GM19452 (cell line): ENCODE results near the gene DPAGT1.

Experiments
- ATAC-seq: cut with Tn5 transposase; IDR thresholded peaks from one replicate; pipeline ENCODE4 v1.9.1; 2021; ENCODE audit not compliant: unreplicated experiment

DPAGT1 gene

DNA sequence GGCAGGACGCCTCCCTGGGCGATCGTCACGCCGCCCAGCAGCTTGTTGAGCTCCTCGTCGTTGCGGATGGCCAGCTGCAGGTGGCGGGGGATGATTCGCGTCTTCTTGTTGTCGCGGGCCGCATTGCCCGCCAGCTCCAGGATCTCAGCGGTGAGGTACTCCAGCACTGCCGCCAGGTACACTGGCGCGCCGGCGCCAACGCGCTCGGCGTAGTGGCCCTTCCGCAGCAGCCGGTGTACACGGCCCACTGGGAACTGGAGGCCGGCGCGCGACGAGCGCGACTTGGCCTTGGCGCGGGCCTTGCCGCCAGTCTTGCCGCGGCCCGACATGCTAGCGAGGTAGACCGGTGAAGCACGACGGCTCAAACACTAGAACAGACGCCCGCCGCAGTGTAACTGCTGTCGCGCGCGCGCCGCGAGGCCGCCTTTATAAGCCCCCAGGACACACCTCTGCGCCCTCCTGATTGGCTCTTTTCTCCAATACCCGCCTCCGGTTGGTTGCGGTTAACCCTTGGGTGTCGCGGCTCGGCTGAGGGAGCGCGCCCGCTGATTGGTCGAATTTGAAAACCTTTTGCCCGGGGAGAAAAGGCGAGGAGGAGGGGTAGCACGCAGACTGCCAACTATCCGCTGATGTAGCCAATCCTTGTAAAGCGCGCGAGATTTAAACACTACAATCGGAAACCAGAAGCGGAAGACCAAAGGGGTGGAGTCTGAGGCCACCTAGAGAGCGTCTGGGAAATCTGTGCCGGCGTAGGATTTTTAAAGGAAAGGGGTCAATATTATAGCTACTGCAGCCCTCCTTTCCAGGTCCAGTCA is 6.4 kb downstream of the DPAGT1 start:
- peak; percentile 81 for ATAC-seq

DNA sequence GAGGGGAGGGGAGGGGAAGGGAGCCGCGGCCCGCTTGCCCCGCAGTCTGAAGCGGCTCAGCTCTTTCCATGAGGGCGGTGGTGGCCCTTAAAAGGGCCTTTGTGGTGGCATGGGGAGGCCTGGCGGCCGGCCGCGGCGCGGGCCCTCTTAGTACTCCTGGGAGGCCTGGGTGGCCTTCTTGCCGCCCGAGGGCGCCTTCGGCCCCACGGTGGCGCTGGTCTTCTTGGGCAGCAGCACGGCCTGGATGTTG is 6.9 kb downstream of the DPAGT1 start:
- peak; percentile 38 for ATAC-seq

DNA sequence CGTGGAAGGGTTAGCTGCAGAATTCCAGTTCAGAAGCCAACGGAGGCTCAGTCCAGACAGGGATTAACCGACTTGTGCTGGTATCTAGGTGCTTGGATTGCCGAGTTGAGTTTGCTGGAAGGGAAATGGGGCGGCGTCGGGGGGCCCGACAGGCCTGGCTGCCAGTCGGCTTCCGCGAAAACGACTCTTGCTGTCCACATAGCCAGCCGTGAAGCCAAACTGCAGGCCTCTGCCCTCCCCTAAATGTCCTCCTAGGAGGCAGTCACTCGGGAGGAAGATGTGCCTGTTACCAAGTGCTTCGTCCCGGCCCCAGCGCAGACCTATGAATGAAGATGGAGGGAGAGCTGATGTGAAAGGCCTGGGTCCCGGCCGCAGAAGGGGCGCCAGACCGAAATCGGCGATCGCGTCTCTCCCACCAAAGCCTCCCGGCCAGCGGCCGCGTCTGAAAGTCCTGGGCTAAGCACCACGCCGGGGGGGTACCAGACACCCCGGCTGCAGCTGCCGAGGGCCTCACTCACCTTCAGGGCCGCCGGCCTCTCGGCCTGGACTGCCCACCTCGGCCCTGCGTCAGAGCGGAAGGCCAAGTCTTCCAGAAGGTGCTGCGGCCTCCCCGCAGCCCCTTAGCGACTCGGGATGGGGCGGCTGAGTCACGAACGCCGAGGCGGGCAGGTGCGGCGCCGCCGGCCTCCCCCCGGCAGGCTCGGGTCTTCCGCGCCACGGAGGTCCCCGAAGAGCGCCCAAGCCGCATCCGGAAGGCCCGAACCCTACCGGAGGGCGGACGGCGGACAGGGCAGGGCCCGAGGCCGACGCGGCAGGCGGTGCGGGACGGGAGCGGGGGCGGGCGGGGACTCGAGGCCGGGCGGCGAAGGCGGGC is 7.5 kb downstream of the DPAGT1 start:
- no peak for ATAC-seq

DNA sequence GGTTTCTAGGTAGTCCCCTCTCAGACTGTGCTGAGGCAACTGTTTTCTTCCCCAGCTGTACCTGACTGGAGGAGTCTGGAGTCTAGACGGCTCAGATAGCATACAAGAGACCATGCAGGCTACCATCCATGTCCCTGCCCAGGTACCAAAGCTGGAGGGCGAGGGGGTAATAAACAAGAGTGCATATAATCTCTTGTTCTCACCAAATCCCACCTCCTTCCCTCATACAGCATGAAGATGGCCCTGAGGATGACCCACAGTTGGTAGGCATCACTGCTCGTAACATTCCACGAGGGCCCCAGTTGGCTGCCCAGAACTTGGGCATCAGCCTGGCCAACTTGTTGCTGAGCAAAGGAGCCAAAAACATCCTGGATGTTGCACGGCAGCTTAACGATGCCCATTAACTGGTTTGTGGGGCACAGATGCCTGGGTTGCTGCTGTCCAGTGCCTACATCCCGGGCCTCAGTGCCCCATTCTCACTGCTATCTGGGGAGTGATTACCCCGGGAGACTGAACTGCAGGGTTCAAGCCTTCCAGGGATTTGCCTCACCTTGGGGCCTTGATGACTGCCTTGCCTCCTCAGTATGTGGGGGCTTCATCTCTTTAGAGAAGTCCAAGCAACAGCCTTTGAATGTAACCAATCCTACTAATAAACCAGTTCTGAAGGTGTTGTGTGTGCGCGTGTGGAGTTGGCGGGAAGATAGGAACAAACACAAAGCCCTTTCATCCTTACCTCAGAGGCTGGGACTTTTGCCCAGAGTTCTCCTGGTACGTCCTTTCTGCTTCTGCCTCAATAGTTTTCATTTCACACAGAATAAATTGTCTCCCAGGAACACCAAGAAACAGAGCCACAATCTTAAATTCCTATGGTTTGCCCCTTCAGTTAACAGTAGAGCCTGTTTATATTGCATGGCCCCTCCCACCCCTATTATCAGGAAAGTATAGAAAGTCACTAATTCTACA is 8.5 kb downstream of the DPAGT1 start:
- ATAC-seq, result no peak

DNA sequence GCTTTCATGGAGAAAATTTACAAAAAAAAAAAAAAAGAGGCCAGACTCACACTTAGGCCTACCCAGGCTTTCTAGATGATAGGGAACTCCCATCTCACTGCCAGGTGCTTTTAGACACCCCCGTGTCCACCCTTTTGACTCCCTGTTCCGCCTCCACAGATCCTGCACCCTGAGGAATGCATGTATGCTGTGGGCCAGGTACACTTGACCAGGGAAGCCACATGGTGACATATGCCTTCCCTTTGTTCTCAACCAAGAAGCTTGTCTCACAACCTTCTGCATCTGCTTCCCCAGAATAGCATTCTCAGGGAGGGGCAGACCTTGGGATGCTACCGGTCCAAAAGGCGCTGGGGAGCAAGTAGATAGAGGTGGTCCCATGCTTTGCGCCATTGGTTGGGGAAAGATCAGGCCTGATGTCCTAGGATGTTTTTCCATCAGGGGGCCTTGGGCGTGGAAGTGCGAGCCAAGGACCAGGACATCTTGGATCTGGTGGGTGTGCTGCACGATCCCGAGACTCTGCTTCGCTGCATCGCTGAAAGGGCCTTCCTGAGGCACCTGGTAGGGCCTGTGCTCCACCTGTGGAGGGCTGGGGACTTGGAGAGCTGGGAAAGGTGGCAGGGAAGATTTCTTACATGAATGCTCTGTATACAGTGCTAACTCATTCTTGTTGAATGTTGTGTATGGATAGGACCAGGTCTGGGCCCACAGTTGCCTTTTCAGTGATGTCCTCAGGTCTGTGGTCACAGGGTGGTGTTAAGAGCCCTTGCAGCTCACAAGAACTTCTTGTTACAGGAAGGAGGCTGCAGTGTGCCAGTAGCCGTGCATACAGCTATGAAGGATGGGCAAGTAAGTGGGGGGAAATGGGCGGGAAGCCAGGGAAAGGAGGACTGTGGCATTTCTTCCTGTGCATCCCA is 9.4 kb downstream of the DPAGT1 start:
- no peak for ATAC-seq

DNA sequence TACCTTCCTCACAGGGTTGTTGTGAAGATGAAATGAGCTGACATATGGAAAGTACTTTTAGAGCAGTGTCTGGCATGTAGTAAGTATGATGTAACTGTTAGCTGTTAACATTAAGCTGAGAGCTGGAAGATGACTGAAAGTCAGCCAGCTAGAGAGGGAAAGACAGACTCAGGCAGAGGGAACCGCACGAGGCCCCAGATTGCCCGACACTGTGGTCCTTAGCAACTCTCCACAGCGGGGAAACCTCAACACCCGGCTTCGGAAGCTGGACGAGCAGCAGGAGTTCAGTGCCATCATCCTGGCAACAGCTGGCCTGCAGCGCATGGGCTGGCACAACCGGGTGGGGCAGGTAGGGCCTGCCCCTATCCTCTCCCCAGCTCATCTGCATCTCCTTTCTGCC is 10.5 kb downstream of the DPAGT1 start:
- ATAC-seq, result no peak

DNA sequence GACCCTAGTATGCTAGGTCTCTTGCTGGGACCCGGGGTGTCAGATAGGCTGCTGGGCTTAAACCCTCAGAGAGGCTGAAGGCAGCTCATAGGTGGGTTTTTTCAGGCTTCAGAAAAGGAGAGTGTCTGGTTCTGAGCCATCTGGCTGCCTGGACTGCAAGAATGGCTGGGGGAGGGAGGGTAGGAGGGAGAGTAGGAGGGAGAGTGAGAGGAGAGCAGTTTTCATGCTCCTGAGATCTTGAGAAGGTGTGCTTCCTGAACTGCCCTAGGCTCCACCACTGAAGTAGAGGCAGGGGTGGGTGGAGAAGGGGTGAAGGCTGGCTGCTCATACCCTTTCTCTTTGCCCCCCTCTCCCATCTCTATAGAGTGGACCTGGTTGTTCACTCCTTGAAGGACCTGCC is 12.3 kb downstream of the DPAGT1 start:
- no peak for ATAC-seq

DNA sequence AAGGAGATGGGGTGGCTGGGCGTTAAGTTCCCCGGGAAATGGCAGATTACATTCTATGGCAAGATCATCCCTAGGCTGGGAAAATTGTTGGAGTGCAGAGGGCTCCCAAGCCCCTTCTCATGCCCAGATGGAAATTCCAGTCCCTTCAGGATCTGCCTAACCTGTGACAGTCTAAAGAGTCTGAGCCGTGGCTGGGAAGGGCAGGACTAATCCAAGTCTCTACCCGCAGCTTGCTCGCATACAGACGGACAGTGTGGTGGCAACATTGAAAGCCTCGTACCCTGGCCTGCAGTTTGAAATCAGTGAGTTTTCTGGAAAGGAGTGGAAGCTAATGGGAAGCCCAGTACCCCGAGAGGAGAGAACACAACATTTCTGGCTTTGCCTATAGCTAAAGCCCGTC is 13.2 kb downstream of the DPAGT1 start:
- no peak for ATAC-seq

DNA sequence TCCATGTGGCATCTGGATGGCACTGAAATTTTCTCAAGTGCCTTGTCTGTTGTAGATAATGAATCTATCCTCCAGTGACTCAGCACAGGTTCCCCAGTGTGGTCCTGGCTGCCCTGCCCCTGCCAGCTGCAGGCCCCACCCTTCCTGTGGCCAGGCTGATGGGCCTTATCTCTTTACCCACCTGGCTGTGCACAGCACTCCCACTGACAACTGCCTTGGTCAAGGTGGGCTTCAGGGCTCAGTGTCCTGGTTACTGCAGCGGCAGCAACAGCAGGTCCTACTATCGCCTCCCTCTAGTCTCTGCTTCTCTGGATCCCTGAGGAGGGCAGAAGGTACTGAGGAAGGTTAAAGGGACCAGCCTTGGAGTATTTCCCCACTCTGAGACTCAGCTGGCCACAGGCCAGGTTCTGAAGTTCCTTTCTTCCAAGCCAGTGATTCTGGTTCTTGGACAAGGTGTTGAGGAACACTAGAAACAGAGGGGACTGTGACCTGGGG is 13.9 kb downstream of the DPAGT1 start:
- ATAC-seq, result no peak

DNA sequence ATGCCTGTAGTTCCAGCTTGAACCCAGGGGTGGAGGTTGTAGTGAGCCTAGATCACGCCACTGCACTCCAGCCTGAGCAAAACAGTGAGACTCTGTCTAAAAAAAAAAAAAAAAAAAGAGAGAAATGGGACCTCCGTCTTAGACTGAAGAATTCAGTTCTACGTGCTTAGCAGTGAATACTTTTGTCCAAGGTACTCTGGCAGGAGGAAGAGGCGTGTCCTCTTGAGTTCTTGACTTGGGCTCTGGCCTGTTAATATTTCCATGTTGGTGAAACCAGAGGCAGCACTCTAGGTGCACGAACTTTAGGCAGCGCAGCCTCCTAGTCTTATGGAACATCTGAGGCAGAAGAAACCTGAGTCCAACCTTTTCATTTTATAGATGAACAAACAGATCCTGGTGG is 14.5 kb downstream of the DPAGT1 start:
- ATAC-seq, result no peak

DNA sequence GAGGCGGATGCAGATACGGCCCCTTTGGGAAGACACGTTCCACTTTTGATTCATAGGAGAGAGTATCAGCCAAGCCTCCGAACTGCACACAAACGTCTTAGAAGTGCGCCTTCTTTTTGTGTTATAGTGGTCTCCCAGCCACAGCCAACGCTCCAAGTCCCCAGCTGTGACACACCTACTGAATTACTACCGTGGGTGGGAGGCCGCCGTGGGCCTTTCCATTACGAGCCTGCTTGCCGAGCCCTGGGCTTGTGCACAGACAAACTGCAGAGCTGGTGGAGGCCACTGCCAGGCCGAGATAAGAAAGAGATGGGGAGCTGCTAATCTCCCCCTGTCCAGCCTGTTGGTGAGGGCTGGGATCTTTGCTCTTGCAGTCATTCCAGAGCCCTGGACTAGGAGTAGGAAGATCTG is 16.2 kb downstream of the DPAGT1 start:
- ATAC-seq, result peak; percentile 28

DNA sequence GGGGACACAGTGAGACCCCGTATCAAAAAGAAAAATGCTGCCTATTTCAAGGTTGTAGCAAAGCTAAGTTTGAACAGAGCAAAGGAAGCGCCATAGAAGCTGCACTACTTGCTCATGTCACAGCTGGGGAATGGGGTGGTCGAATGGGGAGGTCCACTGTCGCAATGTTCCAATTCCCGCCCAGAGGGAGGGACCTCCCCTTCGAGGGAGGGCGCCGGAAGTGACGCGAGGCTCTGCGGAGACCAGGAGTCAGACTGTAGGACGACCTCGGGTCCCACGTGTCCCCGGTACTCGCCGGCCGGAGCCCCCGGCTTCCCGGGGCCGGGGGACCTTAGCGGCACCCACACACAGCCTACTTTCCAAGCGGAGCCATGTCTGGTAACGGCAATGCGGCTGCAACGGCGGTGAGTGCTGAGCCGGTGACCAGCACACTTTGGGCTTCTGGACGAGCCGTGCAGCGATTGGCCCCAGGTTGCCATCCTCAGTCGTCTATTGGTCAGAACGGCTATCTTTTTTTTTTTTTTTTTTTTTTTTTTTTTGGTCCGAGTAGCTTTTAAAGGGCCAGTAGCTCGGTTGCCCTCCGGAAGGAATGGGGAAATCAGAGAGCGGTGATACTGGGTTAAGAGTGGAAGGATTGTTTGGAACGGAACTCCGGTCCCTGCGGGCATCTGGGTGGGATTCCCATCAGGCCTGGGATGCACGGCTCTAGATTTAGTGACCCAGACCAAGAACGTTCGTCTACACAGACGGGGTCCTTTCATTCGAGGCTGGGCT is 16.8 kb downstream of the DPAGT1 start, which contains the start of gene HMBS:
Gene HMBS, plus strand, starts transcription at position 219 of the 774 bp plus-strand sequence. Its CDS starts 153 bp downstream, at position 372.
- peak; percentile 90 for ATAC-seq

DNA sequence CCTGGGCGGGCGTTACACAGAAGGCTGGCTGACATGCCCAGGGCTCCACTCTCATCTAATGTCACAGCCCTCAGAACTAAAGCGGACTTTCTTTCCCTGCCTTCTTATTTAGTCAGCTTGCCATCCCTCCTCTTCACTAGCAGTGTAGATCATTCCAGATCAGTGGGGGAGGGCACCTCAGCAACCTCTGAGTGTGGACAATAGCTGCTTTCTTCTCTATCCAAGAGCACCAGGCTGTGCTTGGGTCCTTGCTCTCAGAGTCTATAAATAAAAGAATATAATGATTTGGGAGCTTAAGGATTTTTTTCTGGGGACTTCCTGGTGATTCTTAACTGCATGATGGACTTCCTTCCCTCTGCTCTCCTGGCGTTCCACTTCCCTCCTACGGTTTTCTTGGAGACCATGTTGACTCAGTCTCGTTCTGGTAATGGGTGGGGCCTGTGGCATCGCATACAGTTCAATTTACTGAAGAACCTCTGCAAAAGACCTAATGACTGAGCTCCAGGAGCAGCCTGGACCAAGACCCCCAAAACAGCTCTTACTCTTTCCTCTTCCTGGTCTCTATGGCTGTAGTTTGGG is 19.9 kb downstream of the DPAGT1 start:
- no peak for ATAC-seq

DNA sequence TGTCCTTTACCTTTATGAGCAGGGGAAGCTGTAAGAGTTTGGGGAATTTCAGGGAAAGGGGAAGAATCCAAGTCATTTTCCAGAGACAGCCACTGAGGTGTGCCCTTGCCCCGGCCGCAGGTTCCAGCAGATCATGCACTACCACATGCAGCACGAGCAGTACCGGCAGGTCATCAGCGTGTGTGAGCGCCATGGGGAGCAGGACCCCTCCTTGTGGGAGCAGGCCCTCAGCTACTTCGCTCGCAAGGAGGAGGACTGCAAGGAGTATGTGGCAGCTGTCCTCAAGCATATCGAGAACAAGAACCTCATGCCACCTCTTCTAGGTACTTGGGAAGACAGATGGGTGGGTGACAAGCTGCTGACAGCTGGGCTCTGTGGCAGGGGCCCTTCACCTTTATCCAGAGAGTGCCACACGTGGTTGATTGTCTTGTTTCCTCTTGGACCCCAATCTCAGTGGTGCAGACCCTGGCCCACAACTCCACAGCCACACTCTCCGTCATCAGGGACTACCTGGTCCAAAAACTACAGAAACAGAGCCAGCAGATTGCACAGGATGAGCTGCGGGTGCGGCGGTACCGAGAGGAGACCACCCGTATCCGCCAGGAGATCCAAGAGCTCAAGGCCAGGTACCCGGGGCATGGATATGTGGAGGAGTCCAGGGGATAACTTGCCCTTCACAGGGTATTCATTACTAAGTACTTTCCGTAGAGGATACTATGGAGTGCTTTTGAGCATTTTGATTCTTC is 22.8 kb downstream of the DPAGT1 start:
- no peak for ATAC-seq

DNA sequence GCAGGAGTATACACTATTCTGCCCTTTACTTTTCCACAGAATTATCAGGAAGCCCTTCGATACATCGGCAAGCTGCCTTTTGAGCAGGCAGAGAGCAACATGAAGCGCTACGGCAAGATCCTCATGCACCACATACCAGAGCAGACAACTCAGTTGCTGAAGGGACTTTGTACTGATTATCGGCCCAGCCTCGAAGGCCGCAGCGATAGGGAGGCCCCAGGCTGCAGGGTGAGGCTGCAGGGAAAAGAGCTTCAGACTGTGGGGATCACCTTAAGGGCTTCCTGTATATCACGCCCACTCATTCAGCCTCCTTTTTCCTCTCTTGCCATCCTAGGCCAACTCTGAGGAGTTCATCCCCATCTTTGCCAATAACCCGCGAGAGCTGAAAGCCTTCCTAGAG is 23.8 kb downstream of the DPAGT1 start:
- ATAC-seq, result no peak

DNA sequence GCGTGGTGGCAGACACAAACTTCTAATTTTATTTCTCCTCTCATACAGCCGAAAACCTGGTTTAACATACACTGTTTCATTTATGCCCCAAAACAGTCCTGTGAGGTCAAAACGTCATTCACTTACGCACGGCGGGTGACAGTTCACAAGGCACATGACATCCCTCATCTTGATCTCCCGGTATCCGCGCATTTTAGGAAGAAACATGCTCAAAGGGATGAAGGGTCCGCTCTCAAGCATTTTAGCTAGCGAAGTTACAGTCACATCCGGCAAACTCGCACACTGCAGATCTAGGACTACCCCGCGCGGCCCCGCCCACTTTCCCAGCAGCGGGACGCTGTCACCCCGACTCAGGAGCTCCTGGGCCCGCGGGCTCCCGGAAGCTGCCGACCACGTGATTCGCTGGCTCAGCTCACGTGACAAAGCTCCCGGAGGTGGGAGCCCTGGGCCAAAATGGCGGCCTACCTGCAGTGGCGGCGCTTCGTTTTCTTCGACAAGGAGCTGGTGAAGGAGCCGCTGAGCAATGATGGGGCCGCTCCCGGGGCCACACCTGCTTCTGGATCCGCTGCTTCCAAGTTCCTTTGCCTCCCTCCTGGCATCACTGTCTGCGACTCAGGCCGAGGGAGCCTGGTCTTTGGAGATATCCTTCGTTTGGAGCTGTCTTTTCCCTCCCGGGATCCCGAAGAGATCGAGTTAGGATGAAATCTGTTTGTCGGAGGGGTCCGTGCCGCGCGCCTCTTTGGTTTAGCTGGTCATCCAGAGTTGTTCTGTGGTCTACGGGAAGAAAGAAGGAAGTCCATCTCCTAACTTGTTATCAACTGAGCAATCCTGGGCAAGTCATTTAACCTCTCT is 34.1 kb downstream of the DPAGT1 start, which contains the start of gene VPS11:
Gene VPS11, plus strand, starts transcription at position 448 of the 852 bp plus-strand sequence. Its CDS starts 6 bp downstream, at position 454.
- peak; percentile 88 for ATAC-seq

DNA sequence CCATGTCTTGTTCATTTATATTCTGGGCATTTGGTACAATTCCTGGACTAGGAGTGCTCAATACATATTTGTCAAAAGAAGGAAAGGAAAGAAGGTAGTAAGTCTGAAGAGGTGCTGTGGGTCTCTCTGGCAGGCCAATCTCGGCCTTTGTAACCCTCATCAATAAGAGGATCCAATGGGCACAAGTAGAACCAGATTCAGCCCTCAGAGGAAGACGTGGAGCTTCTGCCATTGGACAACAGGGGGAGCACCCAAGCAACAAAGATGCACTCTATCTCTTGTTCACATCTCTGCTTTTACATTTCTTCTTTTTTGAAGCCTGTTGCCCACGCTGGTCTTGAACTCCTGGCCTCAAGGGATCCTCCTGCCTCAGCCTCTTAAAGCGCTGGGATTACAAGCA is 36.3 kb downstream of the DPAGT1 start:
- no peak for ATAC-seq
